ENCODE measurements around the gene NPAS4.
A peak's percentile ranks its signal among the peaks of the same experiment; 100 is the strongest.
"Not testable (repeated sequence)": the region's sequence is repeated elsewhere in the genome, so short reads cannot be mapped to it uniquely, and the experiment has no call there.

The NPAS4 gene

GRCh38 chr11:66420671-66421476 lies at the start of gene NPAS4:
Gene NPAS4, plus strand, starts transcription at chr11:66421035. Its CDS starts 145 bp downstream, at chr11:66421180.
- no peak for DNase-seq

- no peak for DNase-seq
Observed at GRCh38 chr11:66371627-66372415, 49.0 kb upstream of the NPAS4 start, which contains the start of gene SLC29A2. Gene SLC29A2, minus strand, starts transcription at chr11:66371760. Its CDS starts 169 bp downstream, at chr11:66371591.

- no peak for DNase-seq
Observed at GRCh38 chr11:66373265-66373664, 47.6 kb upstream of the NPAS4 start.

- not testable (repeated sequence) for DNase-seq
Observed at GRCh38 chr11:66373690-66374287, 47.0 kb upstream of the NPAS4 start.

- not testable (repeated sequence) for DNase-seq
Observed at GRCh38 chr11:66380264-66380663, 40.6 kb upstream of the NPAS4 start.

GRCh38 chr11:66384316-66384715 lies 36.5 kb upstream of the NPAS4 start:
- DNase-seq, result not testable (repeated sequence)

- DNase-seq, result peak; percentile 79
Observed at GRCh38 chr11:66386171-66387069, 34.4 kb upstream of the NPAS4 start.

GRCh38 chr11:66388780-66389386 lies 32.0 kb upstream of the NPAS4 start:
- DNase-seq, result peak; percentile 70

GRCh38 chr11:66391322-66391721 lies 29.5 kb upstream of the NPAS4 start:
- no peak for DNase-seq

- no peak for DNase-seq
Observed at GRCh38 chr11:66393954-66394353, 26.9 kb upstream of the NPAS4 start.

GRCh38 chr11:66407651-66408050 lies 13.2 kb upstream of the NPAS4 start:
- DNase-seq, result no peak

- DNase-seq, result peak; percentile 96
Observed at GRCh38 chr11:66408488-66409214, 12.2 kb upstream of the NPAS4 start.

- no peak for DNase-seq
Observed at GRCh38 chr11:66409226-66409625, 11.6 kb upstream of the NPAS4 start.

- no peak for DNase-seq
Observed at GRCh38 chr11:66410191-66410590, 10.6 kb upstream of the NPAS4 start.

- DNase-seq, result no peak
Observed at GRCh38 chr11:66411323-66411722, 9.5 kb upstream of the NPAS4 start.

- no peak for DNase-seq
Observed at GRCh38 chr11:66412110-66412509, 8.7 kb upstream of the NPAS4 start.

GRCh38 chr11:66413167-66413566 lies 7.7 kb upstream of the NPAS4 start:
- no peak for DNase-seq

GRCh38 chr11:66414120-66414934 lies 6.5 kb upstream of the NPAS4 start:
- DNase-seq, result no peak

- no peak for DNase-seq
Observed at GRCh38 chr11:66415423-66415822, 5.4 kb upstream of the NPAS4 start.

- DNase-seq, result no peak
Observed at GRCh38 chr11:66417000-66417399, 3.8 kb upstream of the NPAS4 start.
